Trophoblast cell (in vitro differentiated cells and primary cell): Measurements from ENCODE around the gene KCNH8.

Experiments used
- DNase-seq, 2 donors: peaks; one replicate each; pipeline ENCODE4 v3.0.0-alpha.2; 2016
- H2AFZ ChIP-seq: 2 replicates; pipeline ENCODE4 v1.6.1; 2013; ENCODE audit warnings: low read length, moderate library complexity, mild to moderate bottlenecking; ENCODE audit not compliant: insufficient read depth, poor library complexity
- H2AK5ac ChIP-seq: 2 replicates; pipeline ENCODE4 v1.6.1; 2013; ENCODE audit warnings: mild to moderate bottlenecking, low read length
- H2BK120ac ChIP-seq: 2 replicates; pipeline ENCODE4 v1.6.1; 2013; ENCODE audit warnings: low read length, mild to moderate bottlenecking, moderate library complexity; ENCODE audit not compliant: insufficient read depth, poor library complexity
- H2BK12ac ChIP-seq: 2 replicates; pipeline ENCODE4 v1.6.1; 2013; ENCODE audit warnings: mild to moderate bottlenecking, low read length, moderate library complexity
- H2BK5ac ChIP-seq: 2 replicates; pipeline ENCODE4 v1.6.1; 2013; ENCODE audit warnings: low read length, low read depth, moderate library complexity, mild to moderate bottlenecking; ENCODE audit not compliant: poor library complexity
- H3K14ac ChIP-seq: 2 replicates; pipeline ENCODE4 v1.6.1; 2013; ENCODE audit warnings: mild to moderate bottlenecking, low read length
- H3K18ac ChIP-seq: 2 replicates; pipeline ENCODE4 v1.6.1; 2013; ENCODE audit warnings: mild to moderate bottlenecking, low read length
- H3K23ac ChIP-seq: 2 replicates; pipeline ENCODE4 v1.6.1; 2013; ENCODE audit warnings: low read length
- H3K27ac ChIP-seq: 2 replicates; pipeline ENCODE4 v1.5.1; 2013; ENCODE audit warnings: low read depth, mild to moderate bottlenecking, inconsistent platforms, low read length, moderate library complexity
- H3K27me3 ChIP-seq: 2 replicates; pipeline ENCODE4 v1.6.1; 2013; ENCODE audit warnings: inconsistent platforms, mild to moderate bottlenecking, low read length, moderate library complexity; ENCODE audit not compliant: insufficient read depth
- H3K36me3 ChIP-seq, 2 experiments: 1 replicate in 1 of 2; 2 replicates in 1 of 2; pipeline ENCODE4 v1.6.1; 2013; ENCODE audit warnings: low read length in 2 of 2, mild to moderate bottlenecking in 2 of 2, moderate library complexity in 1 of 2; ENCODE audit not compliant: insufficient read depth in 2 of 2, control insufficient read depth in 1 of 2
- H3K4ac ChIP-seq: 2 replicates; pipeline ENCODE4 v1.6.1; 2013; ENCODE audit warnings: low read depth, mild to moderate bottlenecking, low read length, moderate library complexity
- H3K4me1 ChIP-seq, 2 experiments: 1 replicate in 1 of 2; 2 replicates in 1 of 2; pipeline ENCODE4 v1.6.1; 2013; ENCODE audit warnings: low read length in 2 of 2, mild to moderate bottlenecking in 2 of 2, moderate library complexity in 1 of 2; ENCODE audit not compliant: insufficient read depth in 2 of 2, control insufficient read depth in 1 of 2
- H3K4me2 ChIP-seq: 2 replicates; pipeline ENCODE4 v1.6.1; 2013; ENCODE audit warnings: inconsistent platforms, mild to moderate bottlenecking, low read length, moderate library complexity
- H3K4me3 ChIP-seq: 2 replicates; pipeline ENCODE4 v1.5.1; 2013; ENCODE audit warnings: mild to moderate bottlenecking, low read depth, low read length, inconsistent platforms
- H3K79me1 ChIP-seq: one replicate; pipeline ENCODE4 v1.6.1; 2013; ENCODE audit warnings: low read length
- H3K79me2 ChIP-seq: 2 replicates; pipeline ENCODE4 v1.6.1; 2013; ENCODE audit warnings: low read length, mild to moderate bottlenecking; ENCODE audit not compliant: control insufficient read depth, insufficient read depth, poor library complexity
- H3K9ac ChIP-seq: 2 replicates; pipeline ENCODE4 v1.6.1; 2013; ENCODE audit warnings: mild to moderate bottlenecking, low read length
- H3K9me3 ChIP-seq: 2 replicates; pipeline ENCODE4 v1.6.1; 2013; ENCODE audit warnings: low read depth, mild to moderate bottlenecking, control low read depth, inconsistent platforms, low read length; ENCODE audit not compliant: insufficient read depth
- H4K12ac ChIP-seq: 2 replicates; pipeline ENCODE4 v1.6.1; 2013; ENCODE audit warnings: low read depth, mild to moderate bottlenecking, low read length, moderate library complexity
- H4K8ac ChIP-seq: 2 replicates; pipeline ENCODE4 v1.6.1; 2013; ENCODE audit warnings: low read depth, mild to moderate bottlenecking, low read length, moderate library complexity
- H4K91ac ChIP-seq: one replicate; pipeline ENCODE4 v1.6.1; 2013; ENCODE audit warnings: low read depth, mild to moderate bottlenecking, low read length, moderate library complexity
- WGBS: extraction: QIAGEN DNeasy Blood & Tissue Kit; methylation state at CpG from one replicate; pipeline ENCODE4 v1.1.7; 2013; ENCODE audit warnings: missing lambda C conversion rate; ENCODE audit not compliant: insufficient read length, insufficient coverage; ENCODE audit errors: extremely low coverage; 5-methylcytosine and 5-hydroxymethylcytosine counted together

Gene KCNH8

GRCh38 chr3:19473971-19474580, 325.8 kb downstream of the KCNH8 start:
- no peak overlapping the region for H2AFZ ChIP-seq
- no peaks in the 10 kb centered on the region for H3K79me1 ChIP-seq
- no peak overlapping the region for H3K14ac ChIP-seq
- no peak for DNase-seq
- no peak overlapping the region for H3K4me2 ChIP-seq
- no peaks in the 10 kb centered on the region for H3K9me3 ChIP-seq
- no peak overlapping the region for H2BK5ac ChIP-seq
- no peak overlapping the region for H2AK5ac ChIP-seq
- no peak overlapping the region for H2BK120ac ChIP-seq
- no peaks in the 10 kb centered on the region for H3K27me3 ChIP-seq
- no peak overlapping the region for H4K91ac ChIP-seq
- H3K4me1 ChIP-seq = no peaks in the 10 kb centered on the region
- H3K9ac ChIP-seq = no peak overlapping the region
- H3K36me3 ChIP-seq = no peaks in the 10 kb centered on the region
- H4K8ac ChIP-seq = no peak overlapping the region
- no peak overlapping the region for H3K4me3 ChIP-seq
- no peak overlapping the region for H3K27ac ChIP-seq
- no peak overlapping the region for H3K18ac ChIP-seq
- no CpG with 5 or more reads among the region's 3 CpGs for WGBS
- H3K4ac ChIP-seq = no peak overlapping the region
- no peak overlapping the region for H4K12ac ChIP-seq
- no peak overlapping the region for H2BK12ac ChIP-seq
- no peaks in the 10 kb centered on the region for H3K79me2 ChIP-seq
- no peak overlapping the region for H3K23ac ChIP-seq

- Histone ChIP-seq H3K36me3 (no peaks in the 10 kb centered on the region), H3K4me1 (no peaks in the 10 kb centered on the region), H2BK12ac (no peak overlapping the region), H3K27me3 (no peaks in the 10 kb centered on the region), H2BK5ac (no peak overlapping the region), H3K9ac (no peak overlapping the region), H4K12ac (no peak overlapping the region), H3K23ac (no peak overlapping the region), H3K79me1 (no peaks in the 10 kb centered on the region), H3K27ac (no peak overlapping the region), H3K14ac (no peak overlapping the region), H2BK120ac (no peak overlapping the region), H4K8ac (no peak overlapping the region), H3K4ac (no peak overlapping the region), H3K79me2 (no peaks in the 10 kb centered on the region), H4K91ac (no peak overlapping the region), H2AFZ (no peak overlapping the region), H3K4me2 (no peak overlapping the region), H2AK5ac (no peak overlapping the region), H3K4me3 (no peak overlapping the region), H3K9me3 (no peaks in the 10 kb centered on the region), H3K18ac (no peak overlapping the region)
- no CpG with 5 or more reads among the region's 7 CpGs for WGBS
- DNase-seq = no peak
These were observed 328.0 kb downstream of the KCNH8 start for GRCh38 chr3:19476281-19476680.

- H3K4me2 ChIP-seq = no peak overlapping the region
- H3K79me2 ChIP-seq = no peaks in the 10 kb centered on the region
- no peaks in the 10 kb centered on the region for H3K9me3 ChIP-seq
- no peaks in the 10 kb centered on the region for H3K79me1 ChIP-seq
- H2BK12ac ChIP-seq = no peak overlapping the region
- H4K91ac ChIP-seq = no peak overlapping the region
- H2AK5ac ChIP-seq = no peak overlapping the region
- no peak overlapping the region for H2BK5ac ChIP-seq
- no peak overlapping the region for H3K18ac ChIP-seq
- no peak overlapping the region for H3K23ac ChIP-seq
- H4K8ac ChIP-seq = no peak overlapping the region
- WGBS = no CpG with 5 or more reads among the region's 3 CpGs
- no peaks in the 10 kb centered on the region for H3K36me3 ChIP-seq
- no peak overlapping the region for H4K12ac ChIP-seq
- H2AFZ ChIP-seq = no peak overlapping the region
- H3K27ac ChIP-seq = no peak overlapping the region
- H2BK120ac ChIP-seq = no peak overlapping the region
- H3K4me3 ChIP-seq = no peak overlapping the region
- H3K4ac ChIP-seq = no peak overlapping the region
- H3K9ac ChIP-seq = no peak overlapping the region
- no peak overlapping the region for H3K14ac ChIP-seq
- peaks cover 0 to 2% of the 10 kb centered on the region in 2 experiments for H3K4me1 ChIP-seq
- no peak for DNase-seq
- H3K27me3 ChIP-seq = no peaks in the 10 kb centered on the region
These were observed 337.0 kb downstream of the KCNH8 start for GRCh38 chr3:19485267-19485666.

- no peak for DNase-seq
- H3K36me3 ChIP-seq = no peaks in the 10 kb centered on the region
- no CpG with 5 or more reads among the region's 6 CpGs for WGBS
These were observed 339.1 kb downstream of the KCNH8 start for GRCh38 chr3:19487386-19487785.

More at GRCh38 chr3:19487386-19487785, 339.1 kb downstream of the KCNH8 start:
- H3K4ac ChIP-seq = no peak overlapping the region
- H3K23ac ChIP-seq = no peak overlapping the region
- H3K9ac ChIP-seq = no peak overlapping the region
- H3K27ac ChIP-seq = no peak overlapping the region
- H2BK120ac ChIP-seq = no peak overlapping the region
- H2BK5ac ChIP-seq = no peak overlapping the region
- no peak overlapping the region for H2AK5ac ChIP-seq
- H3K9me3 ChIP-seq = no peaks in the 10 kb centered on the region
- no peak overlapping the region for H3K4me3 ChIP-seq
- no peaks in the 10 kb centered on the region for H3K79me1 ChIP-seq
- no peak overlapping the region for H4K91ac ChIP-seq
- H3K4me2 ChIP-seq = no peak overlapping the region
- no peak overlapping the region for H2AFZ ChIP-seq
- no peak overlapping the region for H4K12ac ChIP-seq
- no peak overlapping the region for H2BK12ac ChIP-seq
- H3K18ac ChIP-seq = no peak overlapping the region
- H3K4me1 ChIP-seq = peaks cover 0 to 2% of the 10 kb centered on the region in 2 experiments
- no peaks in the 10 kb centered on the region for H3K79me2 ChIP-seq
- H4K8ac ChIP-seq = no peak overlapping the region
- no peak overlapping the region for H3K14ac ChIP-seq
- no peaks in the 10 kb centered on the region for H3K27me3 ChIP-seq
